HCT116 (cell line): ENCODE results near the gene CSNK2A2.

Experiments used
- CEBPB ChIP-seq: IDR thresholded peaks from 2 replicates; pipeline ENCODE4 v1.6.1; 2012; ENCODE audit warnings: low read depth
- CTCF ChIP-seq, 3 experiments: fragments of 200-600 bp in 1 of 3; sonication (generic) in 1 of 3; IDR thresholded peaks in 2 of 3; conservative IDR thresholded peaks in 1 of 3; 2 replicates each; pipeline ENCODE4 v1.5.1; 2012 to 2017; ENCODE audit warnings: low read depth in 2 of 3, low read length in 2 of 3, antibody characterized with exemption in 1 of 3, borderline replicate concordance in 1 of 3, control low read depth in 1 of 3, mild to moderate bottlenecking in 1 of 3, mixed read lengths in 1 of 3, mixed run types in 1 of 3, moderate library complexity in 1 of 3; ENCODE audit not compliant: insufficient read depth in 1 of 3
- EGR1 ChIP-seq: IDR thresholded peaks from 2 replicates; pipeline ENCODE4 v1.6.1; 2012; ENCODE audit warnings: low read depth
- EZH2 ChIP-seq: fragments of 200-600 bp; sonication (generic); IDR thresholded peaks from 2 replicates; pipeline ENCODE4 v1.6.1; 2017; ENCODE audit warnings: antibody characterized with exemption, mixed run types
- EZH2phosphoT487 ChIP-seq: fragments of 200-600 bp; IDR thresholded peaks from 2 replicates; pipeline ENCODE4 v1.6.1; 2018; ENCODE audit warnings: antibody characterized with exemption, borderline replicate concordance
- JUND ChIP-seq: IDR thresholded peaks from 2 replicates; pipeline ENCODE4 v1.6.1; 2012
- POLR2A ChIP-seq: IDR thresholded peaks from 2 replicates; pipeline ENCODE4 v1.7.0; 2011; ENCODE audit warnings: borderline replicate concordance; ENCODE audit not compliant: insufficient read depth, insufficient read length; ENCODE audit errors: extremely low read depth
- REST ChIP-seq: IDR thresholded peaks from 2 replicates; pipeline ENCODE4 v1.6.1; 2012; ENCODE audit warnings: low read depth
- SIN3A ChIP-seq: IDR thresholded peaks from 2 replicates; pipeline ENCODE4 v1.6.1; 2012; ENCODE audit warnings: low read depth
- SRF ChIP-seq: IDR thresholded peaks from 2 replicates; pipeline ENCODE4 v1.6.1; 2012; ENCODE audit warnings: low read depth
- TF ChIP-seq, protein P1 (sequence below): IDR thresholded peaks from 2 replicates; pipeline ENCODE4 v1.6.1; 2011; ENCODE audit warnings: mild to moderate bottlenecking, low read length, moderate library complexity; ENCODE audit not compliant: insufficient replicate concordance; ENCODE audit errors: extremely low read depth
- TF ChIP-seq, protein P2 (sequence below): IDR thresholded peaks from 2 replicates; pipeline ENCODE4 v1.6.1; 2012
- TF ChIP-seq, protein P3 (sequence below): IDR thresholded peaks from 2 replicates; pipeline ENCODE4 v1.6.1; 2012

GRCh38 chr16:58198022-58198683 lies at the start of gene CSNK2A2:
- no peak for TF ChIP-seq POLR2A
- 0 out of 6 replicates have a peak, but pooled peaks of 1 of the 3 experiments have one; percentile 29 for TF ChIP-seq CTCF (IDR thresholded peaks at IDR 0.05 in 2 of 3, conservative IDR thresholded peaks at IDR 0.05 in 1 of 3; ENCODE audit: borderline replicate concordance in 1 of 3, insufficient read depth in 1 of 3, low read depth in 2 of 3, low read length in 2 of 3)
- TF ChIP-seq, protein P1, sequence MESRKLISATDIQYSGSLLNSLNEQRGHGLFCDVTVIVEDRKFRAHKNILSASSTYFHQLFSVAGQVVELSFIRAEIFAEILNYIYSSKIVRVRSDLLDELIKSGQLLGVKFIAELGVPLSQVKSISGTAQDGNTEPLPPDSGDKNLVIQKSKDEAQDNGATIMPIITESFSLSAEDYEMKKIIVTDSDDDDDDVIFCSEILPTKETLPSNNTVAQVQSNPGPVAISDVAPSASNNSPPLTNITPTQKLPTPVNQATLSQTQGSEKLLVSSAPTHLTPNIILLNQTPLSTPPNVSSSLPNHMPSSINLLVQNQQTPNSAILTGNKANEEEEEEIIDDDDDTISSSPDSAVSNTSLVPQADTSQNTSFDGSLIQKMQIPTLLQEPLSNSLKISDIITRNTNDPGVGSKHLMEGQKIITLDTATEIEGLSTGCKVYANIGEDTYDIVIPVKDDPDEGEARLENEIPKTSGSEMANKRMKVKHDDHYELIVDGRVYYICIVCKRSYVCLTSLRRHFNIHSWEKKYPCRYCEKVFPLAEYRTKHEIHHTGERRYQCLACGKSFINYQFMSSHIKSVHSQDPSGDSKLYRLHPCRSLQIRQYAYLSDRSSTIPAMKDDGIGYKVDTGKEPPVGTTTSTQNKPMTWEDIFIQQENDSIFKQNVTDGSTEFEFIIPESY: no peak
- no peak for TF ChIP-seq JUND
- TF ChIP-seq EZH2phosphoT487: no peak
- TF ChIP-seq, protein P2, sequence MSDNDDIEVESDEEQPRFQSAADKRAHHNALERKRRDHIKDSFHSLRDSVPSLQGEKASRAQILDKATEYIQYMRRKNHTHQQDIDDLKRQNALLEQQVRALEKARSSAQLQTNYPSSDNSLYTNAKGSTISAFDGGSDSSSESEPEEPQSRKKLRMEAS: no peak
- TF ChIP-seq EZH2: no peak
- no peak for TF ChIP-seq REST
- TF ChIP-seq SRF: no peak
- no peak for TF ChIP-seq EGR1
- no peak for TF ChIP-seq CEBPB
- no peak for TF ChIP-seq SIN3A
- TF ChIP-seq, protein P3, sequence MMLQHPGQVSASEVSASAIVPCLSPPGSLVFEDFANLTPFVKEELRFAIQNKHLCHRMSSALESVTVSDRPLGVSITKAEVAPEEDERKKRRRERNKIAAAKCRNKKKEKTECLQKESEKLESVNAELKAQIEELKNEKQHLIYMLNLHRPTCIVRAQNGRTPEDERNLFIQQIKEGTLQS: no peak
